ENCODE measurements around the gene FGFR4. TPM values are rescaled to one million over a fixed set of nuclear protein-coding genes. Genes with fewer than 3 reads are reported as not detected.

FGFR4 gene
- total RNA-seq, 1 donor from 2014 or later = 16.4 TPM

DNA sequence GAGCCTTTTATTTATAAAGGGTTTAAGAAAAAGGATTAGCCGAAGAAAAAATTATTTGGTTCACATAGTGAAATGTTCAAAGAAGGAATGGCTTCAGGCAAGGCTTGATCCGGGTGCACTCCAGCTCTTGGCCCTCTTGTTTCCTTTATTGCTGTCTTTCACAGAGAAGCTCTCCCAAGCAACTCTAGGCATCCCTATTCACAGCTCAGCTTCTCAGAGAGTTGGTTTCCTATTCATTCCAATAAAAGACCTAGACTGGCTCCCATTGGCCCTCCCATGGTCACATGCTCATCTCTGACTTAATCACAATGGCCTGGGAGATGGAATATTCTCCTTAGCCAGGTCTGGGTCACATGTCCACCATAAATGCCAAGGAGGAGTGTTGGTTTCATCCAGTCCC is 9.4 kb upstream of the FGFR4 start:
- TF ChIP-seq, protein P1, sequence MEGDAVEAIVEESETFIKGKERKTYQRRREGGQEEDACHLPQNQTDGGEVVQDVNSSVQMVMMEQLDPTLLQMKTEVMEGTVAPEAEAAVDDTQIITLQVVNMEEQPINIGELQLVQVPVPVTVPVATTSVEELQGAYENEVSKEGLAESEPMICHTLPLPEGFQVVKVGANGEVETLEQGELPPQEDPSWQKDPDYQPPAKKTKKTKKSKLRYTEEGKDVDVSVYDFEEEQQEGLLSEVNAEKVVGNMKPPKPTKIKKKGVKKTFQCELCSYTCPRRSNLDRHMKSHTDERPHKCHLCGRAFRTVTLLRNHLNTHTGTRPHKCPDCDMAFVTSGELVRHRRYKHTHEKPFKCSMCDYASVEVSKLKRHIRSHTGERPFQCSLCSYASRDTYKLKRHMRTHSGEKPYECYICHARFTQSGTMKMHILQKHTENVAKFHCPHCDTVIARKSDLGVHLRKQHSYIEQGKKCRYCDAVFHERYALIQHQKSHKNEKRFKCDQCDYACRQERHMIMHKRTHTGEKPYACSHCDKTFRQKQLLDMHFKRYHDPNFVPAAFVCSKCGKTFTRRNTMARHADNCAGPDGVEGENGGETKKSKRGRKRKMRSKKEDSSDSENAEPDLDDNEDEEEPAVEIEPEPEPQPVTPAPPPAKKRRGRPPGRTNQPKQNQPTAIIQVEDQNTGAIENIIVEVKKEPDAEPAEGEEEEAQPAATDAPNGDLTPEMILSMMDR (IDR thresholded peaks at IDR 0.05; ENCODE audit: insufficient read depth, low read length, poor library complexity, severe bottlenecking) = no peak
- no peak for DNase-seq (ENCODE audit: low read depth)
- H3K4me3 ChIP-seq (ENCODE audit: low read depth, low read length) = no peak overlapping the region
- no peaks in the 10 kb centered on the region for H3K27me3 ChIP-seq (ENCODE audit: control insufficient read depth, insufficient read depth, low read length)
- H3K36me3 ChIP-seq (ENCODE audit: control insufficient read depth, insufficient read depth, low read length) = no peaks in the 10 kb centered on the region

DNA sequence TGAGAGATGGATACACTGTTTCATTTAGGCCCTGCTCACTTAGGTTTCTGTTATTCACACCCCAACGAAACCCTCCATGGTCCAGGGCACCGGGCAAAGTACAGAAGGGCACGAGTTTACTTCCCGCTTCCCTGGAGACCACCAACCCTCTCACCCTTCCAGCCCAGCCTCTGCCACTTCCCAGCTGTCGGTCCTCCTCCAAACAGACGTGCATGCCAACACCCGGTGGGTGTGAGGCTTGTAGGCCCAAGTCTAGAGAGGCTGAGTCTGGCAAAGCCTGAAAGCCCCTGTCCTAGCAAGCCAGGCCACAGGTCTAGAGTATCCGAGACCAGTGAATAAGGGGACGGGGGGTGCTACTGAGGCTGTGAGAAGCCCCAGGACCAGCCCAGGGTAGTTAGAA is 7.1 kb upstream of the FGFR4 start:
- peaks cover 2% of the 10 kb centered on the region for H3K27me3 ChIP-seq (ENCODE audit: control insufficient read depth, insufficient read depth, low read length)
- DNase-seq (ENCODE audit: low read depth) = no peak
- TF ChIP-seq, protein P1 (IDR thresholded peaks at IDR 0.05; ENCODE audit: insufficient read depth, low read length, poor library complexity, severe bottlenecking) = no peak
- no peak overlapping the region for H3K4me3 ChIP-seq (ENCODE audit: low read depth, low read length)
- H3K36me3 ChIP-seq (ENCODE audit: control insufficient read depth, insufficient read depth, low read length) = no peaks in the 10 kb centered on the region

DNA sequence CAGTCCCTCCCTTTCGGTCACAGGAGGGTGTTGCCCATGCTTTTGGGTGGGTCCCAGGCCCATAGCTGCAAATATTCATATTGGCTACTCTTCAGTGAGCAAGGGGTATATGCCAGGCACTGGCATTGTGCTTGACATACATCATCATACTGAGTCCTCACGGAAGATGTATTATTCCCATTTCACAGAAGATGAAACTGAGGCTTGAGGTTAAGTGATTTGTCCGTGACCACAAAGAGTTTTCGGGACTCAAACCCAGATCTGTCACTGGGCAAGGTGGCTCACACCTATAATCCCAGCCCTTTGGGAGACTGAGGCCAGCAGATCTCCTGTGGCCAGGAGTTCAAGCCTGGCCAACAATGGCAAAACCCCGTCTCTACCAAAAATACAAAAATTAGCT is 6.5 kb upstream of the FGFR4 start:
- Histone ChIP-seq H3K36me3 (ENCODE audit: control insufficient read depth, insufficient read depth, low read length) (no peaks in the 10 kb centered on the region), H3K4me3 (ENCODE audit: low read depth, low read length) (no peak overlapping the region), H3K27me3 (ENCODE audit: control insufficient read depth, insufficient read depth, low read length) (peaks cover 2% of the 10 kb centered on the region)
- TF ChIP-seq, protein P1 (IDR thresholded peaks at IDR 0.05; ENCODE audit: insufficient read depth, low read length, poor library complexity, severe bottlenecking) = no peak
- no peak for DNase-seq (ENCODE audit: low read depth)

DNA sequence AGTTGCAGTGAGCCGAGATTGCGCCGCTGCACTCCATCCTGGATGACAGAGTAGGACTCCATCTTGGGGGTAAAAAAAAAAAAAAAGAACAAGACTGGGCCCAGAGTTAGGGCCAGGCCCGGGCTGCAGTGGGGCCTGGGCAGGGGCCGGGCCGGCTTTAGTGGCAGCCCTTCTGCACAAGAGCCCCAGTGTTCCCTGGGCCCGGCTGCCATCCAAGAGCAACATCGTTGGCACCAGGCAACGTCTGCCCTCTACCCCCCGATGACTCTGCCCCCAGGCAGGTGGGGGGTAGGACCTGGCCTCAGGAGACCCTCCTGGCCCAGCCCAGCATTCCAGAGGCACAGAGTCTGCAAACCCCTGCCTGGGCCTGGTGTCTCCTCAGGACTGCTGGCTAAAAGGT is 4.9 kb upstream of the FGFR4 start:
- Histone ChIP-seq H3K36me3 (ENCODE audit: control insufficient read depth, insufficient read depth, low read length) (no peaks in the 10 kb centered on the region), H3K27me3 (ENCODE audit: control insufficient read depth, insufficient read depth, low read length) (peaks cover 2% of the 10 kb centered on the region), H3K4me3 (ENCODE audit: low read depth, low read length) (no peak overlapping the region)
- DNase-seq (ENCODE audit: low read depth) = no peak
- TF ChIP-seq, protein P1 (IDR thresholded peaks at IDR 0.05; ENCODE audit: insufficient read depth, low read length, poor library complexity, severe bottlenecking) = no peak

DNA sequence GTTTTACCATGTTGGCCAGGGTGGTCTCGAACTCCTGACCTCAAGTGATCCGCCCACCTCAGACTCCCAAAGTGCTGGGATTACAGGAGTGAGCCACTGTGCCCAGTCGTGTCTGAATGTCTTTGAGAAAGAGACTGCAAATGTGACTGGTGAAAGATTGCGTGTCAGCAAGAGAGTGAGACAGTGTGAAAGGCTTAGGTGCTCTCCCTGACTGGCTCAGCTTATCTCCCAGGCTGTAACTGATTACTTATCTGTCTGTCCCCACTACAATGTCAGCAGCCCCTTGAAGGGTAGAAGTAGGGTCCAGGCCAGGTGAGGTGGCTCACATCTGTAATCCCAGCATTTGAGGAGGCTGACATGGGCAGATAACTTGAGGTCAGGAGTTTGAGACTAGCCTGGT is 3.4 kb upstream of the FGFR4 start:
- H3K4me3 ChIP-seq (ENCODE audit: low read depth, low read length) = no peak overlapping the region
- TF ChIP-seq, protein P1 (IDR thresholded peaks at IDR 0.05; ENCODE audit: insufficient read depth, low read length, poor library complexity, severe bottlenecking) = no peak
- peaks cover 2% of the 10 kb centered on the region for H3K27me3 ChIP-seq (ENCODE audit: control insufficient read depth, insufficient read depth, low read length)
- no peaks in the 10 kb centered on the region for H3K36me3 ChIP-seq (ENCODE audit: control insufficient read depth, insufficient read depth, low read length)
- no peak for DNase-seq (ENCODE audit: low read depth)

DNA sequence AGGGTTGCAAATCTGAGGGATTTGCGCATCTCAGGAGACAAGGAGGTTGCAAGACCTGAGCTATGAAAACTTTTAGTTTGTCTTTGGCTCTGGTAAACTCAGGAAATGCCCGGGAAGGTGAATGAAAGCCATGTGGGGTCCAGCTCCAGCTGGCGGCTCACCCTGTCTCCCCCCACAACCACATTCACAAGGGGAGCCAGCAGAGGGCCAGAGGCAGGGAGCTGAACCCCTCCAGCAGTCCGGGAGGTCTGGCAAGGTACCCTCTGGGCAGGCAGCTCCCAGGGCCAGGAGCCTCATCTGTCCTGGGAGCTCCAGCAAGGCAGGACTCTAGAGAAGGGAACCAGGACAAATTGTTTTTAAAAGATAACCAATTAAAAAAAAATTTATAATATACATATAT is 2.5 kb upstream of the FGFR4 start:
- DNase-seq (ENCODE audit: low read depth) = no peak
- H3K36me3 ChIP-seq (ENCODE audit: control insufficient read depth, insufficient read depth, low read length) = no peaks in the 10 kb centered on the region
- TF ChIP-seq, protein P1 (IDR thresholded peaks at IDR 0.05; ENCODE audit: insufficient read depth, low read length, poor library complexity, severe bottlenecking) = no peak

More for the DNA sequence above, 2.5 kb upstream of the FGFR4 start:
- Histone ChIP-seq H3K4me3 (ENCODE audit: low read depth, low read length) (no peak overlapping the region), H3K27me3 (ENCODE audit: control insufficient read depth, insufficient read depth, low read length) (peaks cover 2% of the 10 kb centered on the region)
